Measurements from ENCODE around the gene TRNAU1AP. TPM values are rescaled to one million over a fixed set of nuclear protein-coding genes. Genes with fewer than 3 reads are reported as not detected.
"Not testable (repeated sequence)": the region's sequence is repeated elsewhere in the genome, so short reads cannot be mapped to it uniquely, and the experiment has no call there.

TRNAU1AP gene
- total RNA-seq, 1 experiment from 2014 or later = 22.7 TPM

DNA sequence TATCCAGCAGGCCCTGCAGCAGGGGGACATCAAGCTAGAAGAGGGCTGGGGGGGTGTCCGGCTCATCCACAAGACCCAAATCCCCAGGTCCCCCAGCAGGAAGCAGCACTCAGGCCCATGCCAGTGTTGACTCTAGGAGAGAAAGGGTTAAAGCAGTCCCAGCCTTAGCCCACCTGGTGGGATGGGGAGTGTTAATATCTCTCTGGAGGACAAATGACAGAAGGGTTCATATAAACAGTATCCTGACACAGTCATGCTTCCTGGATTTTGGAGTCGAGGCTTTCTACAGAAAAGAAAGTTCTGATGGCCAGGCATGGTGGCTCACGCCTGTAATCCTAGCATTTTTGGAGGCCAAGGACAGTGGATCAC lies 41.1 kb downstream of the TRNAU1AP start:
- DNase-seq (ENCODE audit: low read depth); in situ Hi-C loops (cut with HindIII; ENCODE audit: low pct_unique_long_range_greater_than_20kb, low sequenced_read_pairs): not testable (repeated sequence)

DNA sequence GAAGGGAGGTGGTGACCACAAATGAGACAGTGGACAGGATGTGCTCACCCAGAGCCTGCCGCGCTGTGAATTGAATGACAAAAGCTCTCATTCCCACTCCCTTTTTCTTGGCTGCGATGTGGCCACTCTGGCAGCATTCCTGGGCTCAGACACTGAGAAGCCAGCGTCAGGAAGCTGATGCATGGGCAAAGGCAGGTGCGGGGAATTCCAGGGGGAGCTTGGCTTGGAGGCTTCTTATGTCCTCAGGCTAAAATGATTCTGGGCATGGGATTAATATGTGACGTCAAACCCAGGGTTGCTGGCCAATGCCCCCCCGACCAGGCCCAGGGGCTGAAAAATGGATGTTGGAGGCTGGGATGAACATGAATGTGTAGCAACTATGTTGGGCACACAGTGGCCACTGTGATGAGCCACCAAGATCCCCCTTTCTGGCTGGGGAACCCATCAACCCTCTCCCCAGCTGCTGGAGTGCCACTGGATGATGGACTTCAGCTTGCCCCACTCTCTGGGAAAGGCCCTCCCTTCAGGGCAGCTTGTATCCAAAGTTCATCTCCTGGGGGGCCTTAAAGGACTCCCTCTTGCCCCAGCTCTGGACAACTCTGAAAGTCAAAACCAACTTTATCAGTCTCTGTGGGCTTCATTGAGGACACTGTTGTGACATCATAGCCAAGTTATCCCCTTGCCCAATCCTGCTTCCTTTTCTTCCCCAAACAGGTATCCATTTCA lies 42.0 kb downstream of the TRNAU1AP start:
- DNase-seq (ENCODE audit: low read depth); in situ Hi-C loops (cut with HindIII; ENCODE audit: low pct_unique_long_range_greater_than_20kb, low sequenced_read_pairs): not testable (repeated sequence)

DNA sequence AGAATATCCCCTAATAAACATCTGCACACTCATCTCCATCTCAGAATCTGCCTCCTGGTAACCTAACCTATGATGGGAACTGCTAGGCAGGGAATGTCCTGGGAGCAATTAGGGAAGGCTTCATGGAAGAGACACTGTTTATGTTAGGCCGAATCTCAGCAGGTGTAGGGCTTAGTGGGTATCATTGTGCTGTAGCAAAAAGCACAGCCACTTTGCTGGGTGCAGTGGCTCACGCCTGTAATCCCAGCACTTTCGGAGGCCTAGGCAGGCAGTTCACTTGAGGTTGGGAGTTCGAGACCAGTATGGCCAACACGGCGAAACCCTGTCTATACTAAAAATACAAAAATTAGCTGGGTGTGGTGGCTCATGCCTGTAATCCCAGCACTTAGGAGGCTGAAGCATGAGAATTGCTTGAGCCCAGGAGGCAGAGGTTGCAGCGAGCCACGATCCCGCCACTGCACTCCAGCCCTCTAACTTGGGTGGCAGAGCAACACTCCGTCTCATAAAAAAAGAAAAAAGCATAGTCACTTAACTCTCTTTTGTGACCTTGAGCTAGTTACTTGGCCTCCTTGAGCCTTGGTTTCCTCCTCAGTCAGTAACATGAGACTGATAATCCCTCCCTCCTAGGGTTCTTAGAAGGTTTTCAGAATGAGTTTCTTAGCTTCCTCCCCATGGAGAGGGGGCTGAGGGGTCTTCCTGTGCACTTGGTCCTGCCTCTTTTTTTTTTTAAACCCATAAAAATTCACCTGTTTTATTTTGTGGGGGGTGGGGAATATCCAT lies 42.7 kb downstream of the TRNAU1AP start:
- DNase-seq (ENCODE audit: low read depth) = no peak
- in situ Hi-C loops (cut with HindIII; ENCODE audit: low pct_unique_long_range_greater_than_20kb, low sequenced_read_pairs) = no loop called here

DNA sequence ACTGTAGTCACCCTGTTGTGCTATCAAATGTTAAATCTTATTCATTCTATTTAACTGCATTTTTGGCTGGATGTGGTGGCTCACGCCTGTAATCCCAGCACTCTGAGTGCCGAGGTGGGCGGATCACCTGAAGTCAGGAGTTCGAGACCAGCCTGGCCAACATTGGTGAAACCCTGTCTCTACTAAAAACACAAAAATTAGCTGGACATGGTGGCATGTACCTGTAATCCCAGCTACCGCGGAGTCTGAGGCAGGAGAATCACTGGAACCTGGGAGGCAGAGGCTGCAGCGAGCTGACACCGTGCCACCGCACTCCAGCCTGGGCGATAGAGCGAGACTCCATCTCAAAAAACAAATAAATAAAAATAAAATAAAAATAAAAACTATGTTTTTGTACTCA lies 43.4 kb downstream of the TRNAU1AP start:
- DNase-seq (ENCODE audit: low read depth); in situ Hi-C loops (cut with HindIII; ENCODE audit: low pct_unique_long_range_greater_than_20kb, low sequenced_read_pairs): not testable (repeated sequence)

DNA sequence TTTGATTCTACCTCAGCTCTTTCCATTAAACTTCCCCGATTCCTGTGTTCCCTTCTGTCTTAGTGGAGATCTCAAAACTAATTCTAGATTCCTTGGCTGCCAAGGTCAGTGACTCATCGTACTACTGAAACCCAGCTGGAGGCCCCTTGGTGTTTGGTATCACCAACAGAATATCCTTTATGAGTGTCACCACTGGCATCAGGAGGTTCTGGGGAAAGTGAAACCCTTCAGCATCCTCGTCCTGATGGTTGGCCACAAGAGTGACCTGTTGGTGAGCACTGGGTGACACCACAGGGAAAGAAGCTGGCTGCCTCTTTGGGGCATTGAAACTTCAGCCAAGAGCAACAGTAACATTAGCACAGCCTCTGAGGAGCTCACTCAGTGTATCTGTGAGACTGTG lies 48.8 kb downstream of the TRNAU1AP start:
- DNase-seq (ENCODE audit: low read depth) = peak; percentile 72
- in situ Hi-C loops (cut with HindIII; ENCODE audit: low pct_unique_long_range_greater_than_20kb, low sequenced_read_pairs) = no loop called here

DNA sequence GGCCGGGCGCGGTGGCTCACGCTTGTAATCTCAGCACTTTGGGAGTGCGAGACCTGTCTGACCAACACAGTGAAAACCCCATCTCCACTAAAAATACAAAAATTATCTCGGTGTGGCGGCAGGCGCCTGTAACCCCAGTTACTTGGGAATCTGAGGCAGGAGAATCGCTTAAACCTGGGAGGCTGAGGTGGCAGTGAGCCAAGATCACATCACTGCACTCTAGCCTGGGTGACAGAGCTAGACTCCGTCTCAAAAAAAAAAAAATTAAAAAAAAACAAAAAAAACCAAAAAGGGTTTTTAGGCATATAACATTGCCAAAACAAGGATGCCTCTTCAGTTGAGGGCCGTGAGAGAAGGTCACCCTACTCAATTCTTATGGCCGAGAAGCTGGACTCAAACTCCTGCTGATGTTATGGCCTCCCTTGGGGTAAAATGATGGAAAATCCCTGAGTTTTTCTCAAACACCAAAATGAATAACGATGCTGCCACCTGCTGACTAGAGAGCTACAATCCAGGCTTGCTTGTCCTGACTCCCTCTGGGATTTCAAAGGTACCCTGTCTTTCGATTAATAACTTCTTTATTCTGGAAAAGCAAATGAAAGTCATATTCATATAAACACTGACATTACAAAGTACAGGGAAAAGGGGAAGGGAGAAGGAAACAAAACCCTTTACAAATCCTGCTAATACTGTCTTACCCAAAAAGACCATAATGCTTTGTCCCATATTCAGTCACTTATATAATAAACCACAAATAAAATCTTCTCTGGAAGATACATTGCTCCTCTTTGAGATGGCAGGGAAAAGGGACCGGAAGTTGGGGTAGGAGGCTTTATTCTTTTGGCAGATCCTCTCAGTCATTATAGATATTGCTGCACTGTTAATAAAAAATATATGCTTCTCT lies 49.9 kb downstream of the TRNAU1AP start:
- in situ Hi-C loops (cut with HindIII; ENCODE audit: low pct_unique_long_range_greater_than_20kb, low sequenced_read_pairs) = no loop called here
- DNase-seq (ENCODE audit: low read depth) = peak; percentile 50

DNA sequence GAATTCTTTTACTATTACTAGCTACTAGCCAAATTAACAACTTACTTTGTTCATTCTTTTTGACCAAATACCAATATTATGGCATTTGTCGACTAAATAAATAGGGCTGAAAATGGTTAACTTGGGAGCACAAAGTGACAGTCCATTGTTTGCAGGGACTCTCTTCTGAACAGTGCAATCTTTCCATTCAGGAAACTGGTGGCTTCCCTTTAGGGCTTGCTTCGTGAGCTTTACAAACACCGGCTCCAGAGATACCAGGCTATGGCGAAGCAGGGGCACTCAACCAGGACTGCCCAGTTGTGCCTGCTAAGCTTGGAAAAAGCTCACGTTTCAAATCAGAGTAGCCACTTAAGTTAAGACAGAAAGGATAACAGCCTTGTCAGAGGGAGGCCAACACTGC lies 51.5 kb downstream of the TRNAU1AP start:
- in situ Hi-C loops (cut with HindIII; ENCODE audit: low pct_unique_long_range_greater_than_20kb, low sequenced_read_pairs) = no loop called here
- no peak for DNase-seq (ENCODE audit: low read depth)

DNA sequence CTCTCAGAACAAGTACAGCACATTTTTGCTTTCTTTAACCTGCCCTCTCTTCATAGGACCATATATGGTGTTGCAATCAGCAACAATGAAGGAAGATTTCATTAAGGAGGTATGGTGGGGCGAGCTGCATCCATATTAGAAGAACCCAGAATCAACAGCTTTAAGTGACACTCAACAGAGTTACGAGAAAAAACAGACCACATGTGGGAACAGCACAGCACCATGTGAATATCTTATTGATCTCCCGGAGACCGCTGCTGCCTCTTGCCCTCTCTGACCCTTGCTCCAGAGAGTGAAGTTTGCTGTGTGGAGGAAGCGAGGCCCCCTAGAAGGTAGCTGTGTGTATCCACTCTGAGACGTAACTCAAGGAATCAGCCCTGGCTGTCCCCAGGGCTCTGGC lies 52.1 kb downstream of the TRNAU1AP start:
- in situ Hi-C loops (cut with HindIII; ENCODE audit: low pct_unique_long_range_greater_than_20kb, low sequenced_read_pairs) = no loop called here
- no peak for DNase-seq (ENCODE audit: low read depth)

DNA sequence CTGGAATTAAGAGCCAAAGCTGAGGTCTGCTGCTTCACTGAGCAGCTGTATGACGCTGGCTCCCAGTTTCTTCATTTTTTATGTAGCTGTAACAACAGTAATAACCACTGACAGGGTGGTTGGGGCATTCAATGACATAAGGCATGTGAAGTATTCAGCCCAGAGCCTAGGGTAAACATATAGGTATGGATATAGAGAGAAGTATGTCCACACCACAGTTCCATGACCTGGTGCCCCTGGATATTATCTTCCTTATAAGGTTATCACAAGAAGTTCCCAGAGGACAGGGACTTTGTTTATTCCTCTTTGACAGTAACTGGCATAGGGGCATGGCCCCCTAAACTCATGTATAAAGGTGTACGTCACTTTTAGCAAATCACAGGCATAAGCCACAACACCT lies 53.9 kb downstream of the TRNAU1AP start:
- DNase-seq (ENCODE audit: low read depth) = no peak
- in situ Hi-C loops (cut with HindIII; ENCODE audit: low pct_unique_long_range_greater_than_20kb, low sequenced_read_pairs) = no loop called here

DNA sequence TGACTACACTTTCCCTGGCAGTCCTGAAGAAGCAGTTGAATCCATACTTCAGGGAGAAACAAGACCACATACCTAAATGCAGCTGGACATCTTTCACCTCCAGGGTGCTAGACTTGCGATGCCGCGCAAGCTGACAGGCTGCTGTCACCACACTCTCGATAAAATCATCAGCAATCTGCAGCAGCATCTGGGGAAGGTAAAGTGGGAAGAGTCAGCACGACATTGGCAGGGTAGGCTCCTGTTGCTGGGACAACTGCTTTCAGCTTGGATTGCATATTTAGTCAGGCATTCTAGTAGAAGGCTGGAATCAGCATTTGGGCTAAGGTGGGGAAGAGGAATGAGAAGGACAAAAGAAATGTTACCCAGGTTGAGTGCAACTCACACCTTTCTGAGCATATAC lies 60.3 kb downstream of the TRNAU1AP start:
- in situ Hi-C loops (cut with HindIII; ENCODE audit: low pct_unique_long_range_greater_than_20kb, low sequenced_read_pairs) = no loop called here
- no peak for DNase-seq (ENCODE audit: low read depth)

Other genes with a start within 250 kb of the TRNAU1AP start
- 26.3 and 41.5 TPM in 2 replicates for gene MED18, start 224.0 kb upstream of the TRNAU1AP start, total RNA-seq (2014; rRNA removed; shearing (Covaris generic); ENCODE audit: low replicate concordance)
- 4.2 and 6.1 TPM in 2 replicates for gene PHACTR4, start 183.3 kb upstream of the TRNAU1AP start, total RNA-seq (2014; rRNA removed; shearing (Covaris generic); ENCODE audit: low replicate concordance)
- 76.9 and 87.3 TPM in 2 replicates for gene RCC1, start 47.0 kb upstream of the TRNAU1AP start, total RNA-seq (2014; rRNA removed; shearing (Covaris generic); ENCODE audit: low replicate concordance)
- gene RAB42, start 39.2 kb downstream of the TRNAU1AP start, total RNA-seq (2014; rRNA removed; shearing (Covaris generic); ENCODE audit: low replicate concordance) = not detected in 2 replicates
- gene TAF12, start 90.0 kb downstream of the TRNAU1AP start, total RNA-seq (2014; rRNA removed; shearing (Covaris generic); ENCODE audit: low replicate concordance) = 19.7 and 27.3 TPM in 2 replicates
- gene RNU11, start 95.5 kb downstream of the TRNAU1AP start, total RNA-seq (2014; rRNA removed; shearing (Covaris generic); ENCODE audit: low replicate concordance) = not detected in 2 replicates
- gene GMEB1, start 115.7 kb downstream of the TRNAU1AP start, total RNA-seq (2014; rRNA removed; shearing (Covaris generic); ENCODE audit: low replicate concordance) = 6.7 and 7.6 TPM in 2 replicates
- gene YTHDF2, start 183.9 kb downstream of the TRNAU1AP start, total RNA-seq (2014; rRNA removed; shearing (Covaris generic); ENCODE audit: low replicate concordance) = 43.8 and 52.2 TPM in 2 replicates

Data from Caki2 (cell line).